ENCODE measurements around the gene CGB5.
"Not testable (repeated sequence)": the region's sequence is repeated elsewhere in the genome, so short reads cannot be mapped to it uniquely, and the experiment has no call there.

- TF ChIP-seq EZH2 (IDR thresholded peaks at IDR 0.05; ENCODE audit: insufficient read depth, poor library complexity, severe bottlenecking); EZH2phosphoT487 (IDR thresholded peaks at IDR 0.05; ENCODE audit: insufficient read depth, low read depth): not testable (repeated sequence)
Measured at GRCh38 chr19:49018388-49019241, 25.0 kb upstream of the CGB5 start.

Measured in GM23248 (cell line).